ENCODE data around the gene GATM.

- TF ChIP-seq POLR2A (IDR thresholded peaks at IDR 0.05; ENCODE audit: low read length) (no peak), GATA1 (IDR thresholded peaks at IDR 0.05; ENCODE audit: low read depth, low read length) (no peak)
Observed at GRCh38 chr15:45424429-45424828, 46.1 kb upstream of the GATM start.
